Nucleus accumbens (tissue), 56 donors: ENCODE measurements around the gene CDC123.
A peak's percentile ranks its signal among the peaks of the same experiment; 100 is the strongest.
"Not testable (repeated sequence)": the region's sequence is repeated elsewhere in the genome, so short reads cannot be mapped to it uniquely, and the experiment has no call there.

Source experiments
- DNase-seq, 56 donors: peaks; one replicate each; lab custom pipeline; 2025; lab: John Stamatoyannopoulos, UW

Gene CDC123

DNA sequence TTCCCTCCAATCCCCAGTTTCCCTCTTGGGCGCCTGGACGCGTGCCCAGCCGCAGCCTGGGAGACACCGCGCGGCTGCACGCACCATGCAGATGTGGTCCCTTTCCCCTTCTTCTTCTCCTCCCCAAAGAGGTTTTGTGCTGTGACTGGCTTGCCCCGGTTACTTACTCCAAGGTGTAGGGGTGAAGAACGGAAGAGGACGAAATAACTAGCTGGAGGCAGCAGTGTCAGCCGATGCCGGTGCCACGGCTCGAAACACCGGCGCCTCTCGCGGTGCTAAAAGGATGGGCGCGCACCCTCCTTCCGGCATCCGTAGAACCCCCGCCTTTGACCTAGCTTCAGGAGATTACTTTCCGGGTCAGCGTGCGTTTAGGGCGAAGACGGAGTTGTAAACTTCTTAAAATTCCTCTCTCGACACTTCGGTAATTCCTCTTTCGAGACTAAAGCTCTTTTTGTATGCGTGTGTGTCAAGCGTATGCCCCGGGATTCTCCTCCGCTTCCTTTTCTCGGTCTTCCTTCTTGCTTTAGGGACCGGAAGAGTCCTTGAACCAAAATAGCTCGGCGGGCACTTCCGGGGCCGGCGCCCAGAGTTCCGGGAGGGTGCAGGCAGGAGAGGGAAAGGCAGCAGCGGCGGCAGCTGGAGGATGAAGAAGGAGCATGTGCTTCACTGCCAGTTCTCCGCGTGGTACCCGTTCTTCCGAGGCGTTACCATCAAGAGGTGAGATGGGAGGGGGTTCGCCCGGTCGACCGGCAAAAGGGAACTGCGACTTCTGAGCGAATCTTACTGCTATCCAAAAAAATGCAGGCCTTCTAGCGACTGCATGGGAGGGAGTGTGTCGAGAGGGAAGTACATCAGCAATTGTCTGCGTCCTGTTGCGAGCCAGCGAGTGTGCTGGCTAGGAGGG lies at the start of gene CDC123, which contains the start of gene NUDT5:
Gene CDC123 (plus strand): TSS at position 586 of the 904 bp plus-strand sequence. CDS start 58 bp downstream, at position 644.
Gene NUDT5 (minus strand): TSS at position 289 of the 904 bp plus-strand sequence. CDS start 9,600 bp downstream, outside the sequence.
- peak; percentile 32 to 98 (median 89) for DNase-seq

- no peak for DNase-seq
These were observed 45.8 kb upstream of the CDC123 start for GRCh38 chr10:12150163-12150562.

GRCh38 chr10:12154516-12154915 lies 41.5 kb upstream of the CDC123 start:
- DNase-seq = no peak

DNA sequence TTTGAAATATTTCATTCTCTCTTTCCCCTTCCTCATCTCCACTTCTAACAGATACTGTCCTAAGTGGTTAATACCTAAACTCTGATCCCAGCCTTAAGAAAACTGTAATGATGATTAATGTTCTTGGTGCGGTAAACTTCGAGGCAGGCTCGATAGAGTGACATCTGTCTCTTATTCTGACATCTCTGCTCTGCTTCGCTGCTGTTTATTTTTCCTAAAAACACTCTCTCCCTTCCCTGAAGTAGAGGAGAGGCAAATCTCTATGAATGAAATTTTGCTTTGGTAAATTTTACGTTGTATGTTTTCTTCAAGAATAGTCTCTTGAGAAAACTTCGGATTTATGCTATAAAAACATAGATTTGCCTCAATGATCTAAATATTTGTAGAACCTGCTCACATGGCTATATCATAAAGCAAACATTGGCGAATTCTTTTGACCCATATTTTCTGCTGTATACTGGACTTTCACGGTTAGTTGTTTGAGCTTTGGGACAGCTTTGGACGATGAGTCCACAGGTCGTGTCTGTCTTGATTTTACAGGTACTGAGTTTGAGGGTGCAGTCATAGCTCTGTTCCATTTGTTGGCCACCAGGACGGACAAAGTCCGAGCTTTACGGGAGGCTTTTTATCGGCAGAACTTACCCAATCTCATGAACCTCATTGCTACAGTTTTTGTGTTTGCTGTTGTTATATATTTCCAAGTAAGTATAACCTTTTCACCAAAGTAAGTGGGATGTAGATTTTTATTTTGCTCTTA lies 39.4 kb upstream of the CDC123 start:
- no peak for DNase-seq

- DNase-seq = no peak
These were observed 37.9 kb upstream of the CDC123 start for GRCh38 chr10:12158111-12158510.

DNA sequence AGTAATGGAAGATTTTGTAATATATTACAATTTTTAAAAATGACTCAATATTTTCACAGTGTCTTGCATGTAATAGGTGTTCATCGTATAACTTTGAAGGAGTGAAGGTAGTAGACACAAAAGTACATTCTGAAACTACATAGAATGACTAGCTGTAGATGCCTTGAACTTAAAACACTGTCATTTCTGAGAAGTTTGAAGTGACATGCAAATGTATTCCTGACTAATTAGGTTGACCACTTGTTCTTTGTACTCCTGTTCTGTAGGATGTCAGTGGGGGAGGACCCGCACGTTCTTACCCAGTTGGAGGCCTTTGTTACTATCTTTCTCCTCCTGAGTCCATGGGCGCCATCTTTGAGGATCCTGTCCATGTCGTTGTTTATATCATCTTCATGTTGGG lies 35.3 kb upstream of the CDC123 start:
- no peak for DNase-seq

DNA sequence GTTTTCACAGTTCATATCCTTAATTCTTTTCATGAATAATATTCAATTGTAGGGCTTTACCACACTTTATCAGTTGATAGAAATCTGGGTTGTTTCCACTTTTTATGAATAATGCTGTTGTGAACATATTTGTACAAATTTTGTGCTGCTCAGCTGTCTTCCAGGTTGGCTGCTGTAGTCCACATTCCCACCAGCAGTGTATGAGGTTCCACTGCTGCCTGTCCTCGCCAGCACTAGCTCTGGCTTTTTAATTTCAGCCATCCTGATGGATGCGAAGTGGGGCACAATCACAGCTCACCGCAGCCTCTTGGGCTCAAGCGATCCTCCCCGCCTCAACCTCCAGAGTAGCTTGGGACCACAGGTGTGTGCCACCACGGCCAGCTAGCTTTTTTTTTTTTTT lies 33.1 kb upstream of the CDC123 start:
- no peak for DNase-seq

DNA sequence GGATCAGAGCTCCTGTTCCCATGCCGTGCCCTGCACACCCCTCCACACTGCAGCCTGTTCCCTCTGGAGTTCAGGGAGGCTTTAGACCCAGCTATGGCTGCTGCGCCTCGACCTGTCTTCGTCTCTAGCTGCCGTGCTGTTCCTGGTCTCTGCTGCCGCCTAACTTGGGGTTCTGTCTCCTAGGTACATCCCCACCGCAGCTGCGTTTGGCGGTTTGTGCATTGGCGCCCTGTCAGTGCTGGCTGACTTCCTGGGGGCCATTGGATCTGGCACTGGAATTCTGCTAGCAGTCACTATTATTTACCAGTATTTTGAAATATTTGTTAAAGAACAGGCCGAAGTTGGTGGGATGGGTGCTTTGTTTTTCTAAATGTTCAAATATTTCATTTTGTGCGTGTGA lies 31.9 kb upstream of the CDC123 start:
- DNase-seq = no peak

- DNase-seq = peak in 1 of 56 donors; percentile 2
These were observed 31.0 kb upstream of the CDC123 start for GRCh38 chr10:12165036-12165435.

- DNase-seq = no peak
These were observed 29.8 kb upstream of the CDC123 start for GRCh38 chr10:12165999-12166775.

DNA sequence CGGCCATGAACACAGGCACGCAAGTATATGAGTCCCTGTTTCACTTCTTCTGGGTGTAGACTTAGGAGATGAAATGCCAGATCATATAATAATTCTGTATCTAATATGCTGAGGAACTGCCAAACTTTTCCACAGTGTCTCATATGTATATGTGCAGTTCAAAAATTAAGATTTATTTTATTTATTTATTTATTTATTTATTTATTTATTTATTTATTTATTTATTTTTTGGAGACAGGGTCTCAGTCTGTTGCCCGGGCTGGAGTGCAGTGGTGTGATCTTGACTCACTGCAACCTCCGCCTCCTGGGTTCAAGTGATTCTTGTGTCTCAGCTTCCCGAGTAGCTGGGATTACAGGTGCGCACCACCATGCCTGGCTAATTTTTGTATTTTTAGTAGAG lies 24.5 kb upstream of the CDC123 start:
- not testable (repeated sequence) for DNase-seq

- DNase-seq = no peak
These were observed 18.3 kb upstream of the CDC123 start for GRCh38 chr10:12177642-12178041.

DNA sequence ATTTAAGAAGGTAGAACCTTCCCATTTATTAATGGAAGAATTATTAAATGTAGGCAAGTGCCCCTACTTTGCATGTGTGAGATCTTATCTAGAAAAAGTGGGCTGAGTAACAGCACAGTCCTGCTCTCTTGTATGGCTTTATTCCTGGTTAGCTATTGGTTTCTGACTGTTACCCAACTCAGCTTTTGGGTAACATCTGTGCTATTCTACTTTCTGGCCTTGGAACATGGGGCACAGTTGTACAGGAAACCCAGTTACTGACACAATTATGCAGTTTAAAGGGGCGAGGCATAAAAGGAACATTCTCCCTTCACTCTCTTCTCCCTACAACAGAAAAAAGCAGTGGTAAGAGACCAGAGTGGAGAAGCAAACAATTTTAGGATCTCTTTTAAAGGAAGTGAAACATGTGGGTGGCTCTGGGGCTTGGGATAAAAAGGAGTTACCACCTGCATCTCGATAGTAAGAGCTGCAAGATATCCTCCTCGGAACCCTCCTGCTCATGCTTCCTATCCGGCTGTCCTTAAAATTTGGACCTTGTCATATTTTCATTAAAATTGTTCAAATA lies 16.3 kb upstream of the CDC123 start:
- no peak for DNase-seq

- no peak for DNase-seq
These were observed 15.6 kb upstream of the CDC123 start for GRCh38 chr10:12180221-12180974.

DNA sequence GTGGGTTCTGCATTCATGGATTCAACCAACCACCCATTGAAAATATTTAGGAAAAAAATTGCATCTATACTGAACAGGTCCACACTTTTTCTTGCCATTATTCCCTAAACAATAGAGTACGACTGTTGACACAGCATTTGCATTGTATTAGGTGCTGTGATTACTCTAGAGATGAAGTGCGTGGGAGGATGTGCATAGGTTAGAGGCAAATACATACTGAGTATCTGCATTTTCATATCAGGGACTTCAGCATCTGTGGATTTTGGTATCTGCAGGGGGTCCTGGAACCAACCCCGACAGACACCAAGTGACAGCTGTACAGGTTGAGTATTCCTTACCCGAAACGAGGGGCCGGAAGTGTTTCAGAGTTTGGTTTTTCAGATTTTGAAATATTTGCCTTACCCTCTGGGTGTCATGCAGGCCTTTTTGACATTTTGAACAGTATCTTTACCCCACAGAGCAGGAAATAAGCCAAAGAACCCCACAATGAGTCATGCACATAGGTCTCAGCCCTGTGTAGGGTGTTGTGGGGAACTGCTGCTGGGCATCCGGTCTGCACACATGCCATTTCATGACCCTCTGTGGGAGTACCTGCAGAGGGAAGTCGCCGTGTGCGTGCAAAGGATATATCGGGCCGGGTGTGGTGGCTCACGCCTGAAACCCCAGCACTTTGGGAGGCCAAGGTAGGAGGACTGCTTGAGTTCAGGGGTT lies 14.8 kb upstream of the CDC123 start:
- no peak for DNase-seq

DNA sequence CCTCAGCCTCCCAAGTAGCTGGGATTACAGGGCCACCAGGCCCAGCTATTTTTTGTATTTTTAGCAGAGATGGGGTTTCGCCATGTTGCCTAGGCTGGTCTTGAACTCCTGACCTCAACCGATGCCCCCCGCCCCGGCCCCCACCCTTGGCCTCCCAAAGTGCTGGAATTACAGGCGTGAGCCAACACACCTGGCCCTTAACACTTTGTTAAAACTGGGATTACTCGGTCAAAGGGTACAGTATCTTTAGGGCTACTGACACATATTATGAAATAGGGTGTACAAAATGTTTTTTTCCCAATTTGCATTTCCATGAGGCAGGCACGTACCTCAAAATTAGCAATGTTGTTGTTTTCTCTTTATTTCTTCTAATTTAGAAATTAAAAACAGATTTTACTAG lies 11.8 kb upstream of the CDC123 start:
- no peak for DNase-seq

GRCh38 chr10:12186323-12186722 lies 9.7 kb upstream of the CDC123 start:
- DNase-seq = no peak

- DNase-seq = no peak
These were observed 8.6 kb upstream of the CDC123 start for GRCh38 chr10:12187321-12187905.

- no peak for DNase-seq
These were observed 7.3 kb upstream of the CDC123 start for GRCh38 chr10:12188656-12189055.
